ENCODE results near the gene HIVEP3. TPM values are rescaled to one million over a fixed set of nuclear protein-coding genes. Genes with fewer than 3 reads are reported as not detected.

HIVEP3 gene
- total and polyA plus RNA-seq, 4 donors: 3.0 to 9.4 (median 7.8) TPM

- H3K9me3 ChIP-seq (ENCODE audit: control insufficient read depth, insufficient read depth, low read length): no peaks in the 10 kb centered on the region
- H3K4me1 ChIP-seq (ENCODE audit: control insufficient read depth, insufficient read depth, low read length): peaks cover 42% of the 10 kb centered on the region
- H3K27ac ChIP-seq (ENCODE audit: low read depth, low read length): no peak overlapping the region
- 93% methylated on average over 4 of the region's 6 CpGs for WGBS (ENCODE audit: insufficient coverage)
- no peak overlapping the region for H3K4me3 ChIP-seq (ENCODE audit: low read depth, low read length)
- no peaks in the 10 kb centered on the region for H3K36me3 ChIP-seq (ENCODE audit: control insufficient read depth, insufficient read depth, low read length)
- H3K27me3 ChIP-seq (ENCODE audit: control insufficient read depth, insufficient read depth, low read length): peaks cover 5% of the 10 kb centered on the region
- DNase-seq (ENCODE audit: low read depth in 4 of 6, low spot score in 6 of 6): no peak
Measured at GRCh38 chr1:41779360-41779759, 139.4 kb downstream of the HIVEP3 start.

- 83% methylated on average over 1 of the region's 10 CpGs for WGBS (ENCODE audit: insufficient coverage)
- no peaks in the 10 kb centered on the region for H3K36me3 ChIP-seq (ENCODE audit: control insufficient read depth, insufficient read depth, low read length)
- peaks cover 5% of the 10 kb centered on the region for H3K27me3 ChIP-seq (ENCODE audit: control insufficient read depth, insufficient read depth, low read length)
- no peak overlapping the region for H3K4me3 ChIP-seq (ENCODE audit: low read depth, low read length)
- H3K27ac ChIP-seq (ENCODE audit: low read depth, low read length): no peak overlapping the region
- H3K9me3 ChIP-seq (ENCODE audit: control insufficient read depth, insufficient read depth, low read length): no peaks in the 10 kb centered on the region
- peak in 1 of 6 donors; percentile 60 for DNase-seq (ENCODE audit: low read depth in 4 of 6, low spot score in 6 of 6)
- peaks cover 27% of the 10 kb centered on the region for H3K4me1 ChIP-seq (ENCODE audit: control insufficient read depth, insufficient read depth, low read length)
Measured at GRCh38 chr1:41777695-41778094, 141.0 kb downstream of the HIVEP3 start.

- Histone ChIP-seq H3K36me3 (ENCODE audit: control insufficient read depth, insufficient read depth, low read length) (no peaks in the 10 kb centered on the region), H3K27ac (ENCODE audit: low read depth, low read length) (peak overlapping the region; percentile 6), H3K9me3 (ENCODE audit: control insufficient read depth, insufficient read depth, low read length) (no peaks in the 10 kb centered on the region), H3K4me3 (ENCODE audit: low read depth, low read length) (no peak overlapping the region), H3K27me3 (ENCODE audit: control insufficient read depth, insufficient read depth, low read length) (peaks cover 5% of the 10 kb centered on the region), H3K4me1 (ENCODE audit: control insufficient read depth, insufficient read depth, low read length) (peaks cover 26% of the 10 kb centered on the region)
- WGBS (ENCODE audit: insufficient coverage): 44% methylated on average over 6 of the region's 8 CpGs
- peak in 5 of 6 donors; percentile 17 to 82 (median 47) for DNase-seq (ENCODE audit: low read depth in 4 of 6, low spot score in 6 of 6)
Measured at GRCh38 chr1:41776891-41777441, 141.8 kb downstream of the HIVEP3 start.

GRCh38 chr1:41775956-41776585 is 142.7 kb downstream of the HIVEP3 start:
- H3K4me1 ChIP-seq (ENCODE audit: control insufficient read depth, insufficient read depth, low read length): peaks cover 29% of the 10 kb centered on the region
- H3K4me3 ChIP-seq (ENCODE audit: low read depth, low read length): no peak overlapping the region
- 57% methylated on average over 4 of the region's 6 CpGs for WGBS (ENCODE audit: insufficient coverage)
- H3K27ac ChIP-seq (ENCODE audit: low read depth, low read length): no peak overlapping the region
- no peak for DNase-seq (ENCODE audit: low read depth in 4 of 6, low spot score in 6 of 6)
- H3K9me3 ChIP-seq (ENCODE audit: control insufficient read depth, insufficient read depth, low read length): no peaks in the 10 kb centered on the region
- H3K27me3 ChIP-seq (ENCODE audit: control insufficient read depth, insufficient read depth, low read length): peaks cover 2% of the 10 kb centered on the region
- H3K36me3 ChIP-seq (ENCODE audit: control insufficient read depth, insufficient read depth, low read length): no peaks in the 10 kb centered on the region

- H3K4me3 ChIP-seq (ENCODE audit: low read depth, low read length): no peak overlapping the region
- no peaks in the 10 kb centered on the region for H3K36me3 ChIP-seq (ENCODE audit: control insufficient read depth, insufficient read depth, low read length)
- DNase-seq (ENCODE audit: low read depth in 4 of 6, low spot score in 6 of 6): no peak
- H3K27me3 ChIP-seq (ENCODE audit: control insufficient read depth, insufficient read depth, low read length): no peaks in the 10 kb centered on the region
- no peak overlapping the region for H3K27ac ChIP-seq (ENCODE audit: low read depth, low read length)
- peaks cover 25% of the 10 kb centered on the region for H3K4me1 ChIP-seq (ENCODE audit: control insufficient read depth, insufficient read depth, low read length)
- H3K9me3 ChIP-seq (ENCODE audit: control insufficient read depth, insufficient read depth, low read length): no peaks in the 10 kb centered on the region
- WGBS (ENCODE audit: insufficient coverage): no CpG with 5 or more reads among the region's 2 CpGs
Measured at GRCh38 chr1:41774471-41774990, 144.2 kb downstream of the HIVEP3 start.

GRCh38 chr1:41773842-41774241 is 144.9 kb downstream of the HIVEP3 start:
- Histone ChIP-seq H3K4me3 (ENCODE audit: low read depth, low read length) (no peak overlapping the region), H3K9me3 (ENCODE audit: control insufficient read depth, insufficient read depth, low read length) (no peaks in the 10 kb centered on the region), H3K36me3 (ENCODE audit: control insufficient read depth, insufficient read depth, low read length) (no peaks in the 10 kb centered on the region), H3K27me3 (ENCODE audit: control insufficient read depth, insufficient read depth, low read length) (no peaks in the 10 kb centered on the region), H3K4me1 (ENCODE audit: control insufficient read depth, insufficient read depth, low read length) (peaks cover 25% of the 10 kb centered on the region), H3K27ac (ENCODE audit: low read depth, low read length) (no peak overlapping the region)
- WGBS (ENCODE audit: insufficient coverage): no CpG with 5 or more reads among the region's 3 CpGs
- no peak for DNase-seq (ENCODE audit: low read depth in 4 of 6, low spot score in 6 of 6)

GRCh38 chr1:41773144-41773591 is 145.6 kb downstream of the HIVEP3 start:
- Histone ChIP-seq H3K9me3 (ENCODE audit: control insufficient read depth, insufficient read depth, low read length) (no peaks in the 10 kb centered on the region), H3K27ac (ENCODE audit: low read depth, low read length) (no peak overlapping the region), H3K36me3 (ENCODE audit: control insufficient read depth, insufficient read depth, low read length) (no peaks in the 10 kb centered on the region), H3K27me3 (ENCODE audit: control insufficient read depth, insufficient read depth, low read length) (no peaks in the 10 kb centered on the region), H3K4me1 (ENCODE audit: control insufficient read depth, insufficient read depth, low read length) (peaks cover 27% of the 10 kb centered on the region), H3K4me3 (ENCODE audit: low read depth, low read length) (no peak overlapping the region)
- DNase-seq (ENCODE audit: low read depth in 4 of 6, low spot score in 6 of 6): peak in 1 of 6 donors; percentile 43
- 77% methylated on average over 4 of the region's 5 CpGs for WGBS (ENCODE audit: insufficient coverage)

- peak overlapping the region; percentile 29 for H3K27ac ChIP-seq (ENCODE audit: low read depth, low read length)
- H3K4me1 ChIP-seq (ENCODE audit: control insufficient read depth, insufficient read depth, low read length): peaks cover 17% of the 10 kb centered on the region
- WGBS (ENCODE audit: insufficient coverage): 60% methylated on average over 1 of the region's 2 CpGs
- no peaks in the 10 kb centered on the region for H3K27me3 ChIP-seq (ENCODE audit: control insufficient read depth, insufficient read depth, low read length)
- no peak for DNase-seq (ENCODE audit: low read depth in 4 of 6, low spot score in 6 of 6)
- no peaks in the 10 kb centered on the region for H3K36me3 ChIP-seq (ENCODE audit: control insufficient read depth, insufficient read depth, low read length)
- H3K9me3 ChIP-seq (ENCODE audit: control insufficient read depth, insufficient read depth, low read length): no peaks in the 10 kb centered on the region
- no peak overlapping the region for H3K4me3 ChIP-seq (ENCODE audit: low read depth, low read length)
Measured at GRCh38 chr1:41769068-41769467, 149.7 kb downstream of the HIVEP3 start.

- H3K4me3 ChIP-seq (ENCODE audit: low read depth, low read length): no peak overlapping the region
- no peak for DNase-seq (ENCODE audit: low read depth in 4 of 6, low spot score in 6 of 6)
- no peaks in the 10 kb centered on the region for H3K27me3 ChIP-seq (ENCODE audit: control insufficient read depth, insufficient read depth, low read length)
- 87% methylated on average over 3 of the region's 6 CpGs for WGBS (ENCODE audit: insufficient coverage)
- H3K9me3 ChIP-seq (ENCODE audit: control insufficient read depth, insufficient read depth, low read length): no peaks in the 10 kb centered on the region
- peaks cover 17% of the 10 kb centered on the region for H3K4me1 ChIP-seq (ENCODE audit: control insufficient read depth, insufficient read depth, low read length)
- H3K36me3 ChIP-seq (ENCODE audit: control insufficient read depth, insufficient read depth, low read length): no peaks in the 10 kb centered on the region
- H3K27ac ChIP-seq (ENCODE audit: low read depth, low read length): no peak overlapping the region
Measured at GRCh38 chr1:41768583-41768982, 150.1 kb downstream of the HIVEP3 start.
